Astrocyte of the cerebellum (primary cell): Measurements from ENCODE around the gene JMJD1C.

Experiments
- DNase-seq: peaks from one replicate; pipeline ENCODE4 v3.0.0-alpha.2; 2011; ENCODE audit warnings: low read depth
- H3K4me3 ChIP-seq: 2 replicates; pipeline ENCODE4 v1.5.1; 2011; ENCODE audit warnings: mild to moderate bottlenecking, low read depth, low read length, moderate library complexity
- in situ Hi-C: cut with HindIII; loops from 2 replicates; pipeline ENCODE4 v1.10.0; 2017; ENCODE audit warnings: low sequenced_read_pairs
- TF ChIP-seq, protein P1 (sequence below): IDR thresholded peaks from 2 replicates; pipeline ENCODE4 v1.5.1; 2012; ENCODE audit warnings: low read length, low read depth, moderate library complexity, mild to moderate bottlenecking; ENCODE audit errors: missing control alignments

The JMJD1C gene

GRCh38 chr10:63267414-63268148 lies 198.2 kb downstream of the JMJD1C start:
- H3K4me3 ChIP-seq, result peak overlapping the region; percentile 72
- in situ Hi-C loops, result no loop called here
- DNase-seq, result peak; percentile 66
- TF ChIP-seq, protein P1, sequence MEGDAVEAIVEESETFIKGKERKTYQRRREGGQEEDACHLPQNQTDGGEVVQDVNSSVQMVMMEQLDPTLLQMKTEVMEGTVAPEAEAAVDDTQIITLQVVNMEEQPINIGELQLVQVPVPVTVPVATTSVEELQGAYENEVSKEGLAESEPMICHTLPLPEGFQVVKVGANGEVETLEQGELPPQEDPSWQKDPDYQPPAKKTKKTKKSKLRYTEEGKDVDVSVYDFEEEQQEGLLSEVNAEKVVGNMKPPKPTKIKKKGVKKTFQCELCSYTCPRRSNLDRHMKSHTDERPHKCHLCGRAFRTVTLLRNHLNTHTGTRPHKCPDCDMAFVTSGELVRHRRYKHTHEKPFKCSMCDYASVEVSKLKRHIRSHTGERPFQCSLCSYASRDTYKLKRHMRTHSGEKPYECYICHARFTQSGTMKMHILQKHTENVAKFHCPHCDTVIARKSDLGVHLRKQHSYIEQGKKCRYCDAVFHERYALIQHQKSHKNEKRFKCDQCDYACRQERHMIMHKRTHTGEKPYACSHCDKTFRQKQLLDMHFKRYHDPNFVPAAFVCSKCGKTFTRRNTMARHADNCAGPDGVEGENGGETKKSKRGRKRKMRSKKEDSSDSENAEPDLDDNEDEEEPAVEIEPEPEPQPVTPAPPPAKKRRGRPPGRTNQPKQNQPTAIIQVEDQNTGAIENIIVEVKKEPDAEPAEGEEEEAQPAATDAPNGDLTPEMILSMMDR, result no peak

- TF ChIP-seq, protein P1, result no peak
- H3K4me3 ChIP-seq, result peak overlapping the region; percentile 72
Measured at GRCh38 chr10:63266391-63267316, 199.1 kb downstream of the JMJD1C start.

GRCh38 chr10:63265683-63266235 lies 200.0 kb downstream of the JMJD1C start:
- in situ Hi-C loops, result no loop called here
- DNase-seq, result no peak
- peak overlapping the region; percentile 72 for H3K4me3 ChIP-seq
- TF ChIP-seq, protein P1, result no peak

More at GRCh38 chr10:63266391-63267316, 199.1 kb downstream of the JMJD1C start:
- no peak for DNase-seq
- in situ Hi-C loops, result no loop called here

GRCh38 chr10:63265222-63265617 lies 200.6 kb downstream of the JMJD1C start:
- TF ChIP-seq, protein P1, result no peak
- no peak for DNase-seq
- H3K4me3 ChIP-seq, result peak overlapping the region; percentile 72
- in situ Hi-C loops, result no loop called here

DNA sequence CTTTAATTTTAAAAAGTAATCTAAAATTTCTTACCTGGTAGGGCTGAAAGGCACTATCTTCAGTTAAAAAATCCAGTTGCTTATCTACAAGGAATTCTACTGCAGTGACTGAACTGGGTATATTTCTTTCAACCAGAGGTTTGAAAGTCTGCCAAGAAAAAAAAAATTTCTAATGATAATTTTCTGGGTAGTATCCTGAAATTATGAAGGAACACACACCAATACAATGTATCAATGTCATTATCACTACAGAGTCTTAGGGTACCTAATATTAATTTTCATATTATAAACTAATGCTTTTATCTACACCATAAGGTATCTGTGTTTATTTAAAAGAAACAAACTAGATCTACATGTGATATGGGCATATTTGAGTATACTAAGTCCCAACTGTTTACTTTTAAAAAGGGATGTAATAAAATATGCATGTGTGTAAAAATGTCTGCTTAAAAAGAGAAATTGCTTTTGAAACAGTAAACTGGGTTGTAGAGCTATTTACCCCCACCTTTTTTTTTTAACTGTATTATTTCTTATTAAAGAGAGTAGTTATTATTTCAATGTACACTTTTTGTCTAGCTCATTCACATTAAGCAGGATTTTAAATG lies 201.1 kb downstream of the JMJD1C start:
- DNase-seq, result no peak
- in situ Hi-C loops, result no loop called here
- H3K4me3 ChIP-seq, result peak overlapping the region; percentile 72
- TF ChIP-seq, protein P1, result no peak
